Stomach smooth muscle (tissue), 2 donors: ENCODE results near the gene LRRC4C.

Source experiments
- H3K27ac ChIP-seq: one replicate; pipeline ENCODE4 v1.7.0; 2013; ENCODE audit warnings: mild to moderate bottlenecking, low read length, inconsistent platforms
- H3K27me3 ChIP-seq, 2 donors: one replicate each; pipeline ENCODE4 v1.7.0; 2013; ENCODE audit warnings: low read length in 2 of 2; ENCODE audit not compliant: insufficient read depth in 2 of 2, control insufficient read depth in 1 of 2
- H3K36me3 ChIP-seq, 2 donors: one replicate each; pipeline ENCODE4 v1.7.0; 2013; ENCODE audit warnings: low read length in 2 of 2; ENCODE audit not compliant: control insufficient read depth in 2 of 2, insufficient read depth in 2 of 2
- H3K4me1 ChIP-seq: one replicate; pipeline ENCODE4 v1.7.0; 2013; ENCODE audit warnings: low read length; ENCODE audit not compliant: control insufficient read depth, insufficient read depth
- H3K4me3 ChIP-seq, 2 donors: one replicate each; pipeline ENCODE4 v1.7.0; 2013; ENCODE audit warnings: low read length in 2 of 2
- H3K9ac ChIP-seq, 2 donors: one replicate each; pipeline ENCODE4 v1.7.0; 2013; ENCODE audit warnings: low read length in 2 of 2, mild to moderate bottlenecking in 1 of 2
- H3K9me3 ChIP-seq, 2 donors: one replicate each; pipeline ENCODE4 v1.7.0; 2013; ENCODE audit warnings: low read length in 2 of 2; ENCODE audit not compliant: control insufficient read depth in 2 of 2
- donor health status: healthy.
- donor health status: Pancreatic carcinoma.

The LRRC4C gene

DNA sequence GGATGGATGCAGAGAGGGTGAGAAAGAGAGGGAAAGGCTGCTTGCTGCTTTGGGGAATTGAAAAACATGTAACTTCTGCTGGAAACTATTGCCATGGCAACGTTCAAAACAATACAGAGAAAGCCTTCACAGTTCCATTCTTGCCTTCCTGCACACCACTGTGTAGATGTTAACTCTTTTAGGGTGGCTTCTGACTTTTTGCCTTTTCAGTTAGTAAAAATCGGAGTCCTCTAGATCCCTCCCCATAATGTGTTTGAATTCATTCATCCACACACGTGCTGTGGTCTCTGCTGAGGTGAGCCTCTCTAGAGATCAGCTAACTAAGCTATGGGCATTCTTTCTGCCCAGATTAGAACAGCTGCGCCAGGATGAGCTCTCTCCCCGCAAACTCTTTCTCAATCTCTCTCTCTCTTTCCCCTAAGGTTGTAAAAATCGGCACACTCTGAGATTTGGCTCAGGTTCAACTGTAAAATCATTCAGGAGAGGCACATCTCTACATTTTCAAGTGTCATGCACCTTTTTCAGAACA lies 1178.3 kb downstream of the LRRC4C start:
- H3K27ac ChIP-seq = no peak overlapping the region
- peaks cover 3% of the 10 kb centered on the region for H3K4me1 ChIP-seq
- H3K9me3 ChIP-seq = no peaks in the 10 kb centered on the region
- peaks cover 0 to 2% of the 10 kb centered on the region in 2 donors for H3K27me3 ChIP-seq
- H3K36me3 ChIP-seq = no peaks in the 10 kb centered on the region
- peak overlapping the region in 1 of 2 donors; percentile 22 for H3K4me3 ChIP-seq
- no peak overlapping the region for H3K9ac ChIP-seq

DNA sequence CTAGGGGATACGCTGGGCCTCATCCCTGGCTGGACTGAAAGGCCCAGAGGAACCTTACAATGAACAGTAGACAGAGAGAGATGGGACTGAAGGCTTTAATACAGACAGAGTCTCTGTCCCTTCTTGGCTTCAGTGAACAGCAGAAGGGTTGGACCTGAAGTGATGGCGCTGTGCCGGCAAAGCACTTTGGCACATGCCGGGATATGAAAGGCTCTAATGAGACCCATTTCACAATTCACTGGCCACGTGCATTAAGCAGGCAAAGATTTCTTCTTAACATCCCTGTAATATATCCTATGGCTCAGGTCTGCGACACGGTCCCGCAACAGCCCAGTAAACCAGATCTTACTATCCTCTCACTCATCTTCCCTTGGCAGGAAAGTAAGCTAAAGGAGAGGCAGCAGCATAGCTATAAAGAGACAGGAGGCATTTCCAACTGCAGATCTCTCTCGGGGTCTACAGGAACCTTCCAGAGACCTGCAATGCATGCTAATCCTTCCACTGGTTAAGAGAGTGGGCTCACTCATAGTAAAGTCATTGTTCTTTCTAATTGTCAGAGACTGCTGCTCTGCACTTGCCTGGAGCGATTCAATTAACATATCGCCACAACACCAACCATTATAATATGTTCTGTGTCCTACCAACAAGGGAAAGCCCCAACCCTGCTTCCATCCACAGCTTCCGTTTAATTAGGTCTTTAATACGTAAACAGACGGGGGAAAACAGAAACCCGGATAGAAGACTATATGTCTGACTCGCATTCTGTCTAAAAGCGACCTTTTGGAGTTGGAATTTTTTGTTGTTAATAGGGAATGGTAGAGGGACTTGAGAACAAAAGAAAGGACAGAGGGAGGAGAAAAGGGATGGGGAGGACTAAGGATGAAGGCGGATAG lies 1179.0 kb downstream of the LRRC4C start:
- H3K9ac ChIP-seq = no peak overlapping the region
- H3K27ac ChIP-seq = no peak overlapping the region
- H3K9me3 ChIP-seq = no peaks in the 10 kb centered on the region
- peaks cover 3% of the 10 kb centered on the region for H3K4me1 ChIP-seq
- peak overlapping the region in 1 of 2 donors; percentile 22 for H3K4me3 ChIP-seq
- no peaks in the 10 kb centered on the region for H3K36me3 ChIP-seq
- peaks cover 0 to 2% of the 10 kb centered on the region in 2 donors for H3K27me3 ChIP-seq

DNA sequence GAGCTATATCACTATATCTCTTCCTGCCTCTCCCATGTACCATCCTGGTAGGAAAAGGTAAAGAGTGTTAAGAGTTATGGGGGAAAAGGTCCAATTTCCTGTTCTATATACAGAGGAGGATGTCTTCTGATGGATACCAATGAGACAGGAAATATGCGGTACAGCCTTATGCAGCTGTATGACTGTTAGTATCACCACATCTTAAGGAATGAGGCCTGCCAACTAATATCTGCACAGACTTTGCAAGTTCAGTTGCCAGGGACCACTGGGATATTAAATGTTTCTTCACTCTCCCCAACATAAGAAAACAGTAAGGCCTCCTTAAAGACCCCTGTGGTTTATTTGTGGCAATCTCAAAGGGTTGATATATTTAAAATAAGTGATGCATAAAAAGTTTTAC lies 1182.5 kb downstream of the LRRC4C start:
- no peak overlapping the region for H3K9ac ChIP-seq
- peaks cover 0 to 2% of the 10 kb centered on the region in 2 donors for H3K27me3 ChIP-seq
- H3K9me3 ChIP-seq = no peaks in the 10 kb centered on the region
- no peak overlapping the region for H3K27ac ChIP-seq
- H3K4me3 ChIP-seq = no peak overlapping the region
- H3K4me1 ChIP-seq = peaks cover 3% of the 10 kb centered on the region
- H3K36me3 ChIP-seq = no peaks in the 10 kb centered on the region

DNA sequence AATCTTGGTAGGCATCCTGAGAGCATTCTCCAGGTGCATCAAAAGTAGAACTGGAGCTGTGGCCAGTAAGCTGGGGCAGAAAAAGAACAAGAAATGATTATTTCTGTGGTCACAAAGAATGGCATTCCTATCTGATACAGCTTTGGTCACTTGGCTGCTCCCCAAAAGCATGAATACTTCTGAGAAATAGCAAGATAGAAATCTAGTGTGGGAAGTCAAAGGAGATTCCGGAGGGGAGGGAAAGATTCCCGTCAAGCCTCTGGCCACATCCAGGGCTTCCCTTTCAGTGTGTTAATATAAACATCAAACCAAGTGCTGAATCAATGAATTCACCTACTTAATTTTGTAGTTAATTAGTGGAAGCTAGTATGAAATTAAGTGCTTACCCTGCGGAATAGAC lies 1185.4 kb downstream of the LRRC4C start:
- no peak overlapping the region for H3K4me3 ChIP-seq
- H3K4me1 ChIP-seq = no peaks in the 10 kb centered on the region
- no peaks in the 10 kb centered on the region for H3K27me3 ChIP-seq
- no peak overlapping the region for H3K9ac ChIP-seq
- no peak overlapping the region for H3K27ac ChIP-seq
- H3K36me3 ChIP-seq = no peaks in the 10 kb centered on the region
- H3K9me3 ChIP-seq = no peaks in the 10 kb centered on the region

DNA sequence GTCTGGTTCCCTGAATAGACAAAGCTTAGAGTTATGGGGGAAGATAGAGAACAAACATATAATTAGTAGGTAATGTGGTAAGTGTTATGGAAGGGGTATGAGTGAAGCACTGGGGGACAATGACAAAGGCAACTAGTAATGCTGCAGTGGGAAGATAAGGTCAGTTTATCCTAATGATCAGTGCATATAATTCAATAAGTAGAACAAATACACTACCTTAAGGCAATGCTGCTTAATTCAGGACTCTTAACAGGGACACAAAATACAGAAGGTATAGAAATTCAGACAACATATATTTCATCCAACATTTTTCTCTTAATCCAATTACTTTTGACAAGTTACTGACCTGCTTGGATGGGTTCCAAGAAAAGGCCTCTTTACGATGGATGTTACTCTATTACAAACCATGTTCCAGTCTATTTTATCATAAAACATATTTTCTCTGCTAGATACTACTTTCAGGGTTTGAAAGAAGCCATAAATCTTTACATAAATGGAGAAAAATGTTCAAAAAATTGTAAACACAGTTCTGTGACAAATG lies 1186.2 kb downstream of the LRRC4C start:
- H3K9me3 ChIP-seq = no peaks in the 10 kb centered on the region

DNA sequence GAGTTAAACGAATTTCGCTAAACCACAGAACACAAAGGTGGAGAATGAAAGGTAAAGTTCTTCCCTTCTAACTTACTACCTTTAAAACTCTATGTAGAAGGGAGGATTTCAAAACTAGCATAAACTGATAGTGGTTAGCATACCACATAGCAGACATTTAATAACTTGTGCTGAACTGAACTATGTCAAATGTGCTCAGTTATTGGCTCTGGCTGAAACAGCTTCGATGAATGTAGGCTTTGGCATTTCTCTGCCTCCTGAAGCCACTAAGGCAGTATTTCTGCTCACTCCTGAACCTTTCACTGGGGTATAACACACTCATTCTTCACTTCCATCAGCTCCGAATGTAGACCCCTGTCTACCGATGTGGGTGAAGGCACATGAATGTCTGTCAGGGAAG lies 1188.1 kb downstream of the LRRC4C start:
- H3K9ac ChIP-seq = no peak overlapping the region
- no peaks in the 10 kb centered on the region for H3K4me1 ChIP-seq
- no peak overlapping the region for H3K27ac ChIP-seq
- H3K27me3 ChIP-seq = no peaks in the 10 kb centered on the region
- no peak overlapping the region for H3K4me3 ChIP-seq
- no peaks in the 10 kb centered on the region for H3K36me3 ChIP-seq
- H3K9me3 ChIP-seq = no peaks in the 10 kb centered on the region

More for the DNA sequence above, 1186.2 kb downstream of the LRRC4C start:
- no peak overlapping the region for H3K4me3 ChIP-seq
- H3K27ac ChIP-seq = no peak overlapping the region
- H3K9ac ChIP-seq = no peak overlapping the region
- H3K36me3 ChIP-seq = no peaks in the 10 kb centered on the region
- H3K27me3 ChIP-seq = no peaks in the 10 kb centered on the region
- no peaks in the 10 kb centered on the region for H3K4me1 ChIP-seq

- Histone ChIP-seq H3K9me3 (no peaks in the 10 kb centered on the region), H3K27ac (no peak overlapping the region), H3K4me1 (no peaks in the 10 kb centered on the region), H3K27me3 (no peaks in the 10 kb centered on the region), H3K36me3 (no peaks in the 10 kb centered on the region), H3K4me3 (no peak overlapping the region), H3K9ac (no peak overlapping the region)
Measured at GRCh38 chr11:40269865-40270264, 1189.6 kb downstream of the LRRC4C start.

DNA sequence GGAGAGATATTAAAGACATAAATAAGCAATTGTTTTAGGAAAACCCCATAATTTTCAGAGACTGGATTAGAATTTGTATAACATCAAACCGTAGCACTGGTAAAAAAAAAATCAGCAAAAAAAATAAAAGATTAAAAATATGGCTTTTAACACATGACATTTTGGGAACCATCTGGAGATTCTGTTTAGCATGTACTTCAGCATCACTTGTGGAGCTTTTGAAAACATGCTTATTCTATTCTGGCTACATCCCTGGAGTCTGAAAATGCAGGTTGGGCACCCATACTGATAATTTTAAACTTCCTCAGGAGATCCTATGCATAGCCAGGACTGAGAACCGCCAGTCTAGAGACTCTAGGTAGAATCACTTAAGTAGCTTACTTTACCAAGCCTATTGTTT lies 1190.9 kb downstream of the LRRC4C start:
- no peaks in the 10 kb centered on the region for H3K9me3 ChIP-seq
- no peaks in the 10 kb centered on the region for H3K4me1 ChIP-seq
- no peaks in the 10 kb centered on the region for H3K36me3 ChIP-seq
- no peak overlapping the region for H3K27ac ChIP-seq
- no peaks in the 10 kb centered on the region for H3K27me3 ChIP-seq
- no peak overlapping the region for H3K9ac ChIP-seq
- no peak overlapping the region for H3K4me3 ChIP-seq

DNA sequence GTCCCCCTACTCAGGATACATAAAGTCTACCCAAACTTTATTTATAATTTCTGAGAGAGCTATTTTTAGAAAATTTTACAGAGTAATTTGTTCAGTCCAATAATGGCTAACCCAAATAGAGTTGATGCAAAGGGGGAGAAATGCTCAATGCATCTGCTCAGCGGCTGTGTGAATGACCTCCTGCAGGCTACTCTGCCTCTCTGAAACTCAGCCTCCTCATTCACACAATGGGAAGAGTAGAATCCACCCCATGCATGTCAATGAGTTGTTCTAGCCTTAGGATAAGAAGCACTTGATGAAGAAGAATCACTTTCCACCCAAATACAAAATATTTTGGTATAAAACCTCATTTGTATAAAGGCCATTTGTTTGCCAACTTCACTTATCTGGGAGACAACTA lies 1204.0 kb downstream of the LRRC4C start:
- Histone ChIP-seq H3K4me1 (no peaks in the 10 kb centered on the region), H3K36me3 (no peaks in the 10 kb centered on the region), H3K9me3 (peaks cover 0 to 3% of the 10 kb centered on the region in 2 donors), H3K4me3 (no peak overlapping the region), H3K27me3 (no peaks in the 10 kb centered on the region), H3K27ac (no peak overlapping the region), H3K9ac (no peak overlapping the region)

GRCh38 chr11:40253166-40253565 lies 1206.3 kb downstream of the LRRC4C start:
- Histone ChIP-seq H3K9me3 (no peaks in the 10 kb centered on the region), H3K4me3 (no peak overlapping the region), H3K4me1 (no peaks in the 10 kb centered on the region), H3K27me3 (no peaks in the 10 kb centered on the region), H3K9ac (no peak overlapping the region), H3K36me3 (no peaks in the 10 kb centered on the region), H3K27ac (no peak overlapping the region)

DNA sequence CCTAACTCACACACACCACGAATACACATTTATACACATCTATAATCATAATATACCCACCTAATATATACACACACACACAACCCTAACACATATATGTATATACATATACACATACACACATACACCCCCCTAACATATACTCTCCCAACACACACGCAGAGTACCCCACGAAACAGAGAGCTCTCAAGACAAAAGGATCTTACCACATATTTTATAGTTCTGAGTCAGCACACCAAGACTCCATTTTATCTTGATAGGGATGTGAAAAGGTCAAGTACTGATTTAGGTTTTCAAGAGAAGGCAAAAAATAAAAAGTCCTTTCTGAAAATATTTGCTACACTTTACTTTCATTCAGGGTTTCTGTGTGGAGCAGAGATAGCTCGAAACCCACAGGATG lies 1207.2 kb downstream of the LRRC4C start:
- H3K9me3 ChIP-seq = no peaks in the 10 kb centered on the region
- H3K9ac ChIP-seq = no peak overlapping the region
- no peaks in the 10 kb centered on the region for H3K36me3 ChIP-seq
- no peaks in the 10 kb centered on the region for H3K4me1 ChIP-seq
- no peak overlapping the region for H3K27ac ChIP-seq
- no peak overlapping the region for H3K4me3 ChIP-seq
- no peaks in the 10 kb centered on the region for H3K27me3 ChIP-seq
